Panc1 (cell line): ENCODE measurements around the gene MYO7B. TPM values are rescaled to one million over a fixed set of nuclear protein-coding genes. Genes with fewer than 3 reads are reported as not detected.

Source experiments
- ATAC-seq: fragments of 200-7000 bp; cut with Tn5 transposase; 2 replicates; pipeline ENCODE4 v1.9.1; 2020; ENCODE audit warnings: mild to moderate bottlenecking, moderate library complexity
- BruUV-seq: library from RNA; stranded (reverse); fragments of 400-500 nt; replicated peaks from 2 replicates; lab custom pipeline; 2021; lab: Mats Ljungman, UMichigan
- CTCF ChIA-PET: fragments of 300-600 bp; sonication (Branson Sonifier 250); formaldehyde crosslinking; loops from one replicate; lab custom pipeline; 2022; ENCODE audit warnings: antibody characterized with exemption; lab: Charles Lee
- POLR2A ChIA-PET: fragments of 300-600 bp; sonication (Branson Sonifier 250); formaldehyde crosslinking; loops from one replicate; lab custom pipeline; 2022; ENCODE audit warnings: antibody characterized with exemption; lab: Charles Lee
- DNase-seq: peaks from one replicate; pipeline ENCODE4 v3.0.0-alpha.2; 2010; ENCODE audit warnings: low read depth, low spot score
- H3K27ac ChIP-seq: 2 replicates; pipeline ENCODE4 v1.5.1; 2011; ENCODE audit warnings: mild to moderate bottlenecking, low read length, inconsistent platforms
- H3K27me3 ChIP-seq: fragments of 200-500 bp; sonication (Bioruptor generic); 2 replicates; pipeline ENCODE4 v1.6.0; 2014; ENCODE audit warnings: low read length, inconsistent platforms; ENCODE audit not compliant: control insufficient read depth, insufficient read depth
- H3K36me3 ChIP-seq: fragments of 200-500 bp; sonication (Bioruptor generic); 2 replicates; pipeline ENCODE4 v1.5.1; 2014; ENCODE audit warnings: inconsistent platforms, mild to moderate bottlenecking, low read length, moderate library complexity; ENCODE audit not compliant: control insufficient read depth, insufficient read depth
- H3K4me1 ChIP-seq: 2 replicates; pipeline ENCODE4 v1.5.1; 2011; ENCODE audit warnings: inconsistent platforms, mild to moderate bottlenecking, low read length, moderate library complexity; ENCODE audit not compliant: control insufficient read depth, insufficient read depth
- H3K4me3 ChIP-seq, 2 experiments: 2 replicates each; pipeline ENCODE4 v1.5.1; 2011 to 2012; ENCODE audit warnings: low read depth in 2 of 2, low read length in 2 of 2, mild to moderate bottlenecking in 2 of 2, inconsistent platforms in 1 of 2, moderate library complexity in 1 of 2
- H3K9me3 ChIP-seq: fragments of 200-500 bp; sonication (Bioruptor generic); 2 replicates; pipeline ENCODE4 v1.5.1; 2014; ENCODE audit warnings: low read depth, mild to moderate bottlenecking, inconsistent platforms, low read length, moderate library complexity; ENCODE audit not compliant: control insufficient read depth, insufficient read depth
- CTCF ChIP-seq: fragments of 450-650 bp; IDR thresholded peaks from 2 replicates; pipeline ENCODE4 v1.5.1; 2017; ENCODE audit warnings: mild to moderate bottlenecking
- POLR2AphosphoS5 ChIP-seq: IDR thresholded peaks from 2 replicates; pipeline ENCODE4 v1.6.1; 2012; ENCODE audit warnings: mild to moderate bottlenecking, low read depth, low read length, moderate library complexity
- SIN3A ChIP-seq: IDR thresholded peaks from 2 replicates; pipeline ENCODE4 v1.6.1; 2012; ENCODE audit warnings: low read depth, mild to moderate bottlenecking, low read length, moderate library complexity, borderline replicate concordance; ENCODE audit not compliant: insufficient read depth
- TCF7L2 ChIP-seq: IDR thresholded peaks from 2 replicates; pipeline ENCODE4 v1.6.1; 2011; ENCODE audit warnings: mild to moderate bottlenecking, low read depth, low read length, inconsistent platforms
- in situ Hi-C: cut with HindIII; loops from 2 replicates; pipeline ENCODE4 v1.10.0; 2016; ENCODE audit warnings: low sequenced_read_pairs, low pct_unique_long_range_greater_than_20kb
- intact Hi-C: fragments of 100-400 bp; cut with micrococcal nuclease; formaldehyde crosslinking; loops from one replicate; pipeline ENCODE4 v1.10.0; 2022; ENCODE audit not compliant: unreplicated experiment
- total RNA-seq: library from RNA; stranded (reverse); gene quantifications from one replicate; pipeline ENCODE4 v1.2.1, GENCODE V29; 2021; ENCODE audit not compliant: unreplicated experiment
- TF ChIP-seq, protein P1 (sequence below), 2 experiments: IDR thresholded peaks; 2 replicates each; pipeline ENCODE4 v1.6.1; 2011 to 2012; ENCODE audit warnings: low read depth in 2 of 2, control low read depth in 1 of 2, low read length in 1 of 2, mild to moderate bottlenecking in 1 of 2, moderate library complexity in 1 of 2; ENCODE audit not compliant: insufficient read depth in 1 of 2

MYO7B gene
- total RNA-seq, 1 experiment from 2014 or later = 0.15 TPM

DNA sequence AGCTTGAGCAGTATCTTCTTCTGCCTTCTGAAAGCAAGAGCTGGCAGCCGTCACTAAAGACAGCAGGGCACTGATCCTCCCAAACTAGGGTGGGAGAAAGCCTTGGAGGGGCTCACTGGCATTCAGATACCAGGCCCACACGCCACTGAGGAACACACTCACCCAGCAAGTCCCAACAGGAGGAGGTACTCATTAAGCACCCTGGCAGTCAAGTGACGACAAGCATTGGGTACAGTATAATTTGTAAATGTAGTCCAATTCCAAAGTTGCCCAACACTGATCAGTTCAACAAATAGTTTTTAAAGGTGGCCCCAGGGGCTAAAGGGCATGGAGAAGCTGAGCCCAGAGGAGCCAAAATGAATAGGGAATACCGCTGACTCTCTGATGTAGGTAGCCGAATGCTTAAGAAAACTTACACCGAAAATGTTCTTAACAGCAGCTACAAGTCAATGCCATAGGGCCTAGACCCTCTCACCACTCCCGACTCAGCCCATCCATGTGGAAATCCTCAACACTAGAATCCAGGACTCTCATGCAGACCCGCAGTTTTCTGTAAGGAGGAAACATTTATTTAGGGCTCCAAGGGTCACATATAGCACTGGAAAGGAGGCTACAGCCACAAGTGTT lies 129.9 kb downstream of the MYO7B start:
- ChIA-PET CTCF (no interaction called here), POLR2A (no interaction called here)
- no TSS peak for BruUV-seq
- ATAC-seq (no peak), DNase-seq (no peak)
- H3K9me3 ChIP-seq = no peaks in the 10 kb centered on the region
- H3K4me1 ChIP-seq = no peaks in the 10 kb centered on the region
- no peak overlapping the region for H3K4me3 ChIP-seq
- 0 out of 2 replicates have a peak, but pooled peaks cover 2% of the 10 kb centered on the region for H3K27me3 ChIP-seq
- in situ Hi-C loops = no loop called here
- intact Hi-C loops = no loop called here
- H3K27ac ChIP-seq = no peak overlapping the region
- TF ChIP-seq POLR2AphosphoS5 = no peak
- no peak for TF ChIP-seq CTCF
- TF ChIP-seq TCF7L2 = no peak
- TF ChIP-seq SIN3A = no peak
- H3K36me3 ChIP-seq = no peaks in the 10 kb centered on the region

- ChIA-PET POLR2A (no interaction called here), CTCF (no interaction called here)
- DNase-seq = no peak
- H3K27ac ChIP-seq = no peak overlapping the region
- no peaks in the 10 kb centered on the region for H3K9me3 ChIP-seq
- no peak for ATAC-seq
- H3K27me3 ChIP-seq = 0 out of 2 replicates have a peak, but pooled peaks cover 2% of the 10 kb centered on the region
- in situ Hi-C loops (no loop called here), intact Hi-C loops (no loop called here)
- TF ChIP-seq TCF7L2 (no peak), SIN3A (no peak), POLR2AphosphoS5 (no peak), CTCF (no peak)
- TF ChIP-seq, protein P1, sequence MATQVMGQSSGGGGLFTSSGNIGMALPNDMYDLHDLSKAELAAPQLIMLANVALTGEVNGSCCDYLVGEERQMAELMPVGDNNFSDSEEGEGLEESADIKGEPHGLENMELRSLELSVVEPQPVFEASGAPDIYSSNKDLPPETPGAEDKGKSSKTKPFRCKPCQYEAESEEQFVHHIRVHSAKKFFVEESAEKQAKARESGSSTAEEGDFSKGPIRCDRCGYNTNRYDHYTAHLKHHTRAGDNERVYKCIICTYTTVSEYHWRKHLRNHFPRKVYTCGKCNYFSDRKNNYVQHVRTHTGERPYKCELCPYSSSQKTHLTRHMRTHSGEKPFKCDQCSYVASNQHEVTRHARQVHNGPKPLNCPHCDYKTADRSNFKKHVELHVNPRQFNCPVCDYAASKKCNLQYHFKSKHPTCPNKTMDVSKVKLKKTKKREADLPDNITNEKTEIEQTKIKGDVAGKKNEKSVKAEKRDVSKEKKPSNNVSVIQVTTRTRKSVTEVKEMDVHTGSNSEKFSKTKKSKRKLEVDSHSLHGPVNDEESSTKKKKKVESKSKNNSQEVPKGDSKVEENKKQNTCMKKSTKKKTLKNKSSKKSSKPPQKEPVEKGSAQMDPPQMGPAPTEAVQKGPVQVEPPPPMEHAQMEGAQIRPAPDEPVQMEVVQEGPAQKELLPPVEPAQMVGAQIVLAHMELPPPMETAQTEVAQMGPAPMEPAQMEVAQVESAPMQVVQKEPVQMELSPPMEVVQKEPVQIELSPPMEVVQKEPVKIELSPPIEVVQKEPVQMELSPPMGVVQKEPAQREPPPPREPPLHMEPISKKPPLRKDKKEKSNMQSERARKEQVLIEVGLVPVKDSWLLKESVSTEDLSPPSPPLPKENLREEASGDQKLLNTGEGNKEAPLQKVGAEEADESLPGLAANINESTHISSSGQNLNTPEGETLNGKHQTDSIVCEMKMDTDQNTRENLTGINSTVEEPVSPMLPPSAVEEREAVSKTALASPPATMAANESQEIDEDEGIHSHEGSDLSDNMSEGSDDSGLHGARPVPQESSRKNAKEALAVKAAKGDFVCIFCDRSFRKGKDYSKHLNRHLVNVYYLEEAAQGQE (IDR thresholded peaks at IDR 0.05; ENCODE audit: insufficient read depth in 1 of 2, low read depth in 2 of 2, low read length in 1 of 2) = no peak
- no peaks in the 10 kb centered on the region for H3K36me3 ChIP-seq
- no TSS peak for BruUV-seq
- no peak overlapping the region for H3K4me3 ChIP-seq
- peaks cover 4% of the 10 kb centered on the region for H3K4me1 ChIP-seq
Measured at GRCh38 chr2:127669056-127669455, 133.6 kb downstream of the MYO7B start.
